ENCODE measurements around the gene GALNT4. TPM values are rescaled to one million over a fixed set of nuclear protein-coding genes. Genes with fewer than 3 reads are reported as not detected.

GALNT4 gene
- total and polyA plus RNA-seq, 2 of the 13 experiments (the other 11 are each of a cell fraction or from before 2014, with no cell fraction given), result 4.9 to 6.8 TPM

DNA sequence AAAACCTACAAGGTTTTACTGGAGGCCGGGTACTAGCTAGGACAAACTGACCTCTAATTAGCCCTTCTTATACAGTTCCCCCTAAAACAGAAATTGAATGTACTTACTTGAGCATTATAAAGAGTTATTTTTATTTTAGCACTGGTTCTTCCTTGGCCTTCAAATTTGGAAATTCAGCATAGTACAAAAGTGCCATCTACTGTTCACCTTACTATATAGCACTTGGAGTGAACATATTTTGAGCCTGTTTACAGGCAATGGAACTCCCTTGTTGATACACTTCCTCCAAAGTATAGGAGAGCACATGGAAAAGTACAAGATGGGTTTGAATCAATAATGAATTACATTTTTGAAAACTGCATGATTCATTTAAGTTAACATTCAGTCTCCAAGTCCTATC lies 5.1 kb upstream of the GALNT4 start:
- DNase-seq (ENCODE audit: low spot score) (peak; percentile 42), ATAC-seq (no peak)
- CTCF ChIA-PET (ENCODE audit: low intra/inter-chr PET ratio, low total read pairs), result interaction anchor here (1.4 to 3.6 kb wide), 6 partner anchors 54 to 512 kb away, joined by 3 to 50 read pairs (median 10); no protein-coding TSS in a partner anchor
- peak; percentile 68 for TF ChIP-seq RAD21 (CRISPR knock-in tag; IDR thresholded peaks at IDR 0.05)
- TF ChIP-seq NFRKB (IDR thresholded peaks at IDR 0.05), result no peak
- no peak for TF ChIP-seq ATM (IDR thresholded peaks at IDR 0.05; ENCODE audit: borderline replicate concordance)
- 0 out of 2 replicates have a peak, but pooled peaks have one; percentile 22 for TF ChIP-seq FOXK1 (CRISPR knock-in tag; IDR thresholded peaks at IDR 0.05; ENCODE audit: borderline replicate concordance, low read depth)
- TF ChIP-seq, protein P1, sequence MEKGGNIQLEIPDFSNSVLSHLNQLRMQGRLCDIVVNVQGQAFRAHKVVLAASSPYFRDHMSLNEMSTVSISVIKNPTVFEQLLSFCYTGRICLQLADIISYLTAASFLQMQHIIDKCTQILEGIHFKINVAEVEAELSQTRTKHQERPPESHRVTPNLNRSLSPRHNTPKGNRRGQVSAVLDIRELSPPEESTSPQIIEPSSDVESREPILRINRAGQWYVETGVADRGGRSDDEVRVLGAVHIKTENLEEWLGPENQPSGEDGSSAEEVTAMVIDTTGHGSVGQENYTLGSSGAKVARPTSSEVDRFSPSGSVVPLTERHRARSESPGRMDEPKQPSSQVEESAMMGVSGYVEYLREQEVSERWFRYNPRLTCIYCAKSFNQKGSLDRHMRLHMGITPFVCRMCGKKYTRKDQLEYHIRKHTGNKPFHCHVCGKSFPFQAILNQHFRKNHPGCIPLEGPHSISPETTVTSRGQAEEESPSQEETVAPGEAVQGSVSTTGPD (CRISPR knock-in tag; IDR thresholded peaks at IDR 0.05), result no peak
- TF ChIP-seq, protein P2, sequence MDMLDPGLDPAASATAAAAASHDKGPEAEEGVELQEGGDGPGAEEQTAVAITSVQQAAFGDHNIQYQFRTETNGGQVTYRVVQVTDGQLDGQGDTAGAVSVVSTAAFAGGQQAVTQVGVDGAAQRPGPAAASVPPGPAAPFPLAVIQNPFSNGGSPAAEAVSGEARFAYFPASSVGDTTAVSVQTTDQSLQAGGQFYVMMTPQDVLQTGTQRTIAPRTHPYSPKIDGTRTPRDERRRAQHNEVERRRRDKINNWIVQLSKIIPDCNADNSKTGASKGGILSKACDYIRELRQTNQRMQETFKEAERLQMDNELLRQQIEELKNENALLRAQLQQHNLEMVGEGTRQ (IDR thresholded peaks at IDR 0.05; ENCODE audit: low read depth, low read length), result no peak
- TF ChIP-seq, protein P2 (CRISPR knock-in tag; IDR thresholded peaks at IDR 0.05; ENCODE audit: borderline replicate concordance), result no peak
- 0 out of 2 replicates have a peak, but pooled peaks have one; percentile 10 for TF ChIP-seq MIXL1 (CRISPR knock-in tag; IDR thresholded peaks at IDR 0.05)
- TF ChIP-seq ZNF350 (CRISPR knock-in tag; IDR thresholded peaks at IDR 0.05; ENCODE audit: borderline replicate concordance, low read depth), result no peak
- TF ChIP-seq ZNF205 (CRISPR knock-in tag; IDR thresholded peaks at IDR 0.05), result no peak
- TF ChIP-seq, protein P3, sequence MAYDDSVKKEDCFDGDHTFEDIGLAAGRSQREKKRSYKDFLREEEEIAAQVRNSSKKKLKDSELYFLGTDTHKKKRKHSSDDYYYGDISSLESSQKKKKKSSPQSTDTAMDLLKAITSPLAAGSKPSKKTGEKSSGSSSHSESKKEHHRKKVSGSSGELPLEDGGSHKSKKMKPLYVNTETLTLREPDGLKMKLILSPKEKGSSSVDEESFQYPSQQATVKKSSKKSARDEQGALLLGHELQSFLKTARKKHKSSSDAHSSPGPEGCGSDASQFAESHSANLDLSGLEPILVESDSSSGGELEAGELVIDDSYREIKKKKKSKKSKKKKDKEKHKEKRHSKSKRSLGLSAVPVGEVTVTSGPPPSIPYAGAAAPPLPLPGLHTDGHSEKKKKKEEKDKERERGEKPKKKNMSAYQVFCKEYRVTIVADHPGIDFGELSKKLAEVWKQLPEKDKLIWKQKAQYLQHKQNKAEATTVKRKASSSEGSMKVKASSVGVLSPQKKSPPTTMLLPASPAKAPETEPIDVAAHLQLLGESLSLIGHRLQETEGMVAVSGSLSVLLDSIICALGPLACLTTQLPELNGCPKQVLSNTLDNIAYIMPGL (CRISPR knock-in tag; IDR thresholded peaks at IDR 0.05; ENCODE audit: borderline replicate concordance in 1 of 2, low read depth in 1 of 2), result peak in 1 of 2 experiments; percentile 23; a peak in 1 of 4 replicates
- TF ChIP-seq ELF3 (CRISPR knock-in tag; IDR thresholded peaks at IDR 0.05), result 0 out of 2 replicates have a peak, but pooled peaks have one; percentile 20
- peak; percentile 62; the same call in 1 of the 2 replicates for TF ChIP-seq FOXA3 (CRISPR knock-in tag; IDR thresholded peaks at IDR 0.05)
- TF ChIP-seq, protein P4, sequence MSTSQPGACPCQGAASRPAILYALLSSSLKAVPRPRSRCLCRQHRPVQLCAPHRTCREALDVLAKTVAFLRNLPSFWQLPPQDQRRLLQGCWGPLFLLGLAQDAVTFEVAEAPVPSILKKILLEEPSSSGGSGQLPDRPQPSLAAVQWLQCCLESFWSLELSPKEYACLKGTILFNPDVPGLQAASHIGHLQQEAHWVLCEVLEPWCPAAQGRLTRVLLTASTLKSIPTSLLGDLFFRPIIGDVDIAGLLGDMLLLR (CRISPR knock-in tag; IDR thresholded peaks at IDR 0.05), result no peak
- TF ChIP-seq, protein P5, sequence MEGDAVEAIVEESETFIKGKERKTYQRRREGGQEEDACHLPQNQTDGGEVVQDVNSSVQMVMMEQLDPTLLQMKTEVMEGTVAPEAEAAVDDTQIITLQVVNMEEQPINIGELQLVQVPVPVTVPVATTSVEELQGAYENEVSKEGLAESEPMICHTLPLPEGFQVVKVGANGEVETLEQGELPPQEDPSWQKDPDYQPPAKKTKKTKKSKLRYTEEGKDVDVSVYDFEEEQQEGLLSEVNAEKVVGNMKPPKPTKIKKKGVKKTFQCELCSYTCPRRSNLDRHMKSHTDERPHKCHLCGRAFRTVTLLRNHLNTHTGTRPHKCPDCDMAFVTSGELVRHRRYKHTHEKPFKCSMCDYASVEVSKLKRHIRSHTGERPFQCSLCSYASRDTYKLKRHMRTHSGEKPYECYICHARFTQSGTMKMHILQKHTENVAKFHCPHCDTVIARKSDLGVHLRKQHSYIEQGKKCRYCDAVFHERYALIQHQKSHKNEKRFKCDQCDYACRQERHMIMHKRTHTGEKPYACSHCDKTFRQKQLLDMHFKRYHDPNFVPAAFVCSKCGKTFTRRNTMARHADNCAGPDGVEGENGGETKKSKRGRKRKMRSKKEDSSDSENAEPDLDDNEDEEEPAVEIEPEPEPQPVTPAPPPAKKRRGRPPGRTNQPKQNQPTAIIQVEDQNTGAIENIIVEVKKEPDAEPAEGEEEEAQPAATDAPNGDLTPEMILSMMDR (CRISPR knock-in tag; IDR thresholded peaks at IDR 0.05), result peak; percentile 74

More for the DNA sequence above, 5.1 kb upstream of the GALNT4 start:
- peak; percentile 4 for FAIRE-seq
- Histone ChIP-seq H3K9ac (ENCODE audit: insufficient read depth, low read depth, low read length) (no peak overlapping the region), H3K79me2 (ENCODE audit: insufficient read depth, low read length) (peaks cover 7% of the 10 kb centered on the region), H3K27ac (ENCODE audit: extremely low read length, insufficient read depth, low read length) (no peak overlapping the region), H3K27me3 (ENCODE audit: control insufficient read depth in 1 of 2, insufficient read depth in 2 of 2, low read length in 2 of 2) (no peaks in the 10 kb centered on the region), H2AFZ (ENCODE audit: low read length) (no peak overlapping the region), H3K36me3 (replicated peaks in 1 of 2; ENCODE audit: control insufficient read depth in 1 of 2, insufficient read depth in 2 of 2, low read length in 2 of 2) (no peaks in the 10 kb centered on the region), H4K20me1 (ENCODE audit: insufficient read depth, low read length) (no peaks in the 10 kb centered on the region), H3K4me1 (ENCODE audit: insufficient read depth, low read length) (peaks cover 15% of the 10 kb centered on the region), H3K4me3 (replicated peaks in 1 of 3; ENCODE audit: insufficient read depth in 1 of 3, low read depth in 2 of 3, low read length in 3 of 3) (no peak overlapping the region), H3K9me3 (ENCODE audit: low read length) (no peaks in the 10 kb centered on the region), H3K4me2 (ENCODE audit: low read depth, low read length) (no peak overlapping the region)
- BruUV-seq (replicated peaks), result no TSS peak
- 56% methylated on average over 1 of the region's 1 CpG for WGBS (ENCODE audit: low lambda C conversion rate)
- POLR2A ChIA-PET, result no interaction called here
- in situ Hi-C loops (cut with HindIII; ENCODE audit: extremely low pct_ligation_motif_present, low pct_unique_long_range_greater_than_20kb) (loop anchor here (5.0 to 25.0 kb wide), 5 partner anchors 57 to 512 kb away; partner anchors contain the start of gene DUSP6), intact Hi-C loops (cut with micrococcal nuclease; ENCODE audit: unreplicated experiment) (loop anchor here (1.0 to 5.0 kb wide), 3 partner anchors 59 to 510 kb away; no protein-coding TSS in a partner anchor)
